GM23248 (cell line): ENCODE data around the gene STAC3. TPM values are rescaled to one million over a fixed set of nuclear protein-coding genes. Genes with fewer than 3 reads are reported as not detected.

Experiments
- DNase-seq: peaks from one replicate; pipeline ENCODE4 v3.0.0-alpha.2; 2015
- H2AFZ ChIP-seq: fragments of 200-600 bp; sonication (generic); 2 replicates; pipeline ENCODE4 v1.6.1; 2016; ENCODE audit warnings: antibody characterized with exemption
- H3F3A ChIP-seq: fragments of 200-600 bp; sonication (generic); 2 replicates; pipeline ENCODE4 v1.6.1; 2016; ENCODE audit warnings: mild to moderate bottlenecking, antibody characterized with exemption, mixed run types; ENCODE audit not compliant: insufficient read depth
- H3K27ac ChIP-seq: fragments of 200-600 bp; sonication (generic); 2 replicates; pipeline ENCODE4 v1.5.1; 2016; ENCODE audit warnings: mild to moderate bottlenecking
- H3K27me3 ChIP-seq: fragments of 200-600 bp; sonication (generic); replicated peaks from 2 replicates; pipeline ENCODE4 v1.6.1; 2016; ENCODE audit warnings: mild to moderate bottlenecking; ENCODE audit not compliant: insufficient read depth
- H3K36me3 ChIP-seq: fragments of 200-600 bp; sonication (generic); 2 replicates; pipeline ENCODE4 v1.6.1; 2016; ENCODE audit warnings: low read depth, mild to moderate bottlenecking
- H3K4me1 ChIP-seq: fragments of 200-600 bp; sonication (generic); 2 replicates; pipeline ENCODE4 v1.6.1; 2016; ENCODE audit warnings: mild to moderate bottlenecking; ENCODE audit not compliant: insufficient read depth
- H3K4me2 ChIP-seq: fragments of 200-600 bp; sonication (generic); one replicate; pipeline ENCODE4 v1.6.1; 2016; ENCODE audit warnings: mild to moderate bottlenecking; ENCODE audit not compliant: unreplicated experiment
- H3K4me3 ChIP-seq: fragments of 200-600 bp; sonication (generic); 2 replicates; pipeline ENCODE4 v1.5.1; 2016; ENCODE audit warnings: mild to moderate bottlenecking
- H3K79me2 ChIP-seq: fragments of 200-600 bp; sonication (generic); 2 replicates; pipeline ENCODE4 v1.6.1; 2016; ENCODE audit warnings: mild to moderate bottlenecking; ENCODE audit not compliant: insufficient read depth
- H3K9ac ChIP-seq: fragments of 200-600 bp; sonication (generic); 2 replicates; pipeline ENCODE4 v1.6.1; 2016; ENCODE audit warnings: mild to moderate bottlenecking
- H3K9me2 ChIP-seq: fragments of 200-600 bp; sonication (generic); 2 replicates; pipeline ENCODE4 v1.6.1; 2016; ENCODE audit warnings: mixed run types, mild to moderate bottlenecking, moderate library complexity; ENCODE audit not compliant: insufficient read depth
- H3K9me3 ChIP-seq: fragments of 200-600 bp; sonication (generic); one replicate; pipeline ENCODE4 v1.6.1; 2017; ENCODE audit warnings: low read depth
- H4K20me1 ChIP-seq: fragments of 200-600 bp; sonication (generic); 2 replicates; pipeline ENCODE4 v1.6.0; 2016; ENCODE audit not compliant: insufficient read depth
- EZH2 ChIP-seq: fragments of 200-600 bp; sonication (generic); IDR thresholded peaks from 2 replicates; pipeline ENCODE4 v1.6.1; 2018; ENCODE audit warnings: antibody characterized with exemption, mild to moderate bottlenecking; ENCODE audit not compliant: insufficient read depth, poor library complexity, severe bottlenecking
- EZH2phosphoT487 ChIP-seq: fragments of 200-600 bp; sonication (generic); IDR thresholded peaks from 2 replicates; pipeline ENCODE4 v1.6.1; 2018; ENCODE audit warnings: antibody characterized with exemption, moderate library complexity, mild to moderate bottlenecking, low read depth; ENCODE audit not compliant: insufficient read depth
- WGBS, 2 experiments: methylation state at CpG; one replicate each; pipeline ENCODE4 v1.1.6; 2015 to 2017; ENCODE audit warnings: low lambda C conversion rate in 2 of 2, low coverage in 1 of 2; ENCODE audit errors: missing lambda C conversion rate in 2 of 2; 5-methylcytosine and 5-hydroxymethylcytosine counted together
- in situ Hi-C: fragments of 300-500 bp; cut with MboI; formaldehyde crosslinking; loops from 2 replicates; pipeline ENCODE4 v1.15.0; 2020
- polyA plus RNA-seq: library from polyadenylated mRNA; unstranded; fragments of >200 nt; fragmentation: Nextera tagmentation; extraction: Ambion mirVana; gene quantifications from 2 replicates; pipeline ENCODE4 v1.2.1, GENCODE V29; 2016
- total RNA-seq: library from RNA; depleted of rRNA; stranded (reverse); fragments of >200 nt; shearing (Covaris generic); gene quantifications from 2 replicates; pipeline ENCODE4 v1.2.3, GENCODE V29; 2014

The STAC3 gene
- total and polyA plus RNA-seq, 2 experiments from 2014 or later: 0.32 to 0.35 TPM

- peaks cover 23% of the 10 kb centered on the region for H3K4me1 ChIP-seq
- H3K9me2 ChIP-seq: no peaks in the 10 kb centered on the region
- no peaks in the 10 kb centered on the region for H3K79me2 ChIP-seq
- no peaks in the 10 kb centered on the region for H3K36me3 ChIP-seq
- H3K9ac ChIP-seq: peak overlapping the region; percentile 90
- peak overlapping the region; percentile 96 for H3K4me3 ChIP-seq
- H3K9me3 ChIP-seq: no peaks in the 10 kb centered on the region
- H3K4me2 ChIP-seq: peak overlapping the region; percentile 92
- TF ChIP-seq EZH2 (no peak), EZH2phosphoT487 (no peak)
- H4K20me1 ChIP-seq: no peaks in the 10 kb centered on the region
- H3K27ac ChIP-seq: no peak overlapping the region
- in situ Hi-C loops: no loop called here
- no peak overlapping the region for H2AFZ ChIP-seq
- no peaks in the 10 kb centered on the region for H3K27me3 ChIP-seq
- H3F3A ChIP-seq: peaks cover 20% of the 10 kb centered on the region
- 9 to 16% methylated on average over 16 to 19 of the region's 19 CpGs for WGBS, 2 experiments
- peak; percentile 71 for DNase-seq
Observed at GRCh38 chr12:57240926-57241401, 10.0 kb downstream of the STAC3 start.

- H3K4me1 ChIP-seq: peaks cover 23% of the 10 kb centered on the region
- H3K9ac ChIP-seq: peak overlapping the region; percentile 90
Observed at GRCh38 chr12:57240066-57240921, 10.7 kb downstream of the STAC3 start.

DNA sequence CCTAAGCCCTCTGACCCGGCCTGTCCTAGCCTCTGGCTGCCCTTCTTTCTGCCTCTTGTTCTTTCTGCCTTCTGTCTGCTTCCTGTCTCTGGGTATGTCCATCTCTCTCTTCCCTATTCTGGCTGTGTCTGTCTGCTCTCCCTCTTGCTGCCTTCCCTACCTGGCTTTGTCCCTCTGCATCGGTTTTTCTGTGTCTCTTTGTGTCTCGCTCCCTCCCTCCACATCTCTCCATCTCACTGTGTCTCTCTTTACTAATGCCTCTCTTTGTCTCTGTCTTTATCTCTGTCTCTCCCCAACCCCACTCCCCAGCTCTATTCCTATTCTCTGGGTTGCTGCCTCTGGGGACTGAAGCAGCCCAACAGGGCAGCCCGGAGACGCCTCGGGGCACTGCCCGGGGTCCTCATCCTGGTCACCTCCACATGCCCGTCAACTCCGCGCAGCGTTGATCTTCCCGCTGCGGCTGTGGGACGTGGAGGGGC, 11.4 kb downstream of the STAC3 start:
- H3K27ac ChIP-seq: peak overlapping the region; percentile 64
- peak overlapping the region; percentile 96 for H3K4me3 ChIP-seq
- in situ Hi-C loops: no loop called here
- H3K9ac ChIP-seq: peak overlapping the region; percentile 90
- peaks cover 23% of the 10 kb centered on the region for H3K4me1 ChIP-seq
- H3K79me2 ChIP-seq: no peaks in the 10 kb centered on the region
- peaks cover 22% of the 10 kb centered on the region for H3F3A ChIP-seq
- no peaks in the 10 kb centered on the region for H3K27me3 ChIP-seq
- H3K9me2 ChIP-seq: no peaks in the 10 kb centered on the region
- H2AFZ ChIP-seq: peak overlapping the region; percentile 71
- 2 to 3% methylated on average over 13 to 14 of the region's 14 CpGs for WGBS, 2 experiments
- no peaks in the 10 kb centered on the region for H3K9me3 ChIP-seq
- TF ChIP-seq EZH2 (no peak), EZH2phosphoT487 (no peak)
- H3K4me2 ChIP-seq: peak overlapping the region; percentile 92
- H3K36me3 ChIP-seq: peaks cover 2% of the 10 kb centered on the region
- DNase-seq: peak; percentile 46
- H4K20me1 ChIP-seq: no peaks in the 10 kb centered on the region

More at GRCh38 chr12:57240066-57240921, 10.7 kb downstream of the STAC3 start:
- Histone ChIP-seq H3K36me3 (no peaks in the 10 kb centered on the region), H4K20me1 (no peaks in the 10 kb centered on the region), H3K79me2 (no peaks in the 10 kb centered on the region), H3K4me2 (peak overlapping the region; percentile 92), H3K27ac (peak overlapping the region; percentile 64), H2AFZ (peak overlapping the region; percentile 71), H3K27me3 (no peaks in the 10 kb centered on the region), H3K9me2 (no peaks in the 10 kb centered on the region), H3F3A (peaks cover 25% of the 10 kb centered on the region), H3K4me3 (peak overlapping the region; percentile 96), H3K9me3 (no peaks in the 10 kb centered on the region)
- in situ Hi-C loops: no loop called here
- no peak for TF ChIP-seq EZH2phosphoT487
- TF ChIP-seq EZH2: no peak
- peak; percentile 89 for DNase-seq
- WGBS, 2 experiments: 1% methylated on average over 55 to 72 of the region's 72 CpGs

DNA sequence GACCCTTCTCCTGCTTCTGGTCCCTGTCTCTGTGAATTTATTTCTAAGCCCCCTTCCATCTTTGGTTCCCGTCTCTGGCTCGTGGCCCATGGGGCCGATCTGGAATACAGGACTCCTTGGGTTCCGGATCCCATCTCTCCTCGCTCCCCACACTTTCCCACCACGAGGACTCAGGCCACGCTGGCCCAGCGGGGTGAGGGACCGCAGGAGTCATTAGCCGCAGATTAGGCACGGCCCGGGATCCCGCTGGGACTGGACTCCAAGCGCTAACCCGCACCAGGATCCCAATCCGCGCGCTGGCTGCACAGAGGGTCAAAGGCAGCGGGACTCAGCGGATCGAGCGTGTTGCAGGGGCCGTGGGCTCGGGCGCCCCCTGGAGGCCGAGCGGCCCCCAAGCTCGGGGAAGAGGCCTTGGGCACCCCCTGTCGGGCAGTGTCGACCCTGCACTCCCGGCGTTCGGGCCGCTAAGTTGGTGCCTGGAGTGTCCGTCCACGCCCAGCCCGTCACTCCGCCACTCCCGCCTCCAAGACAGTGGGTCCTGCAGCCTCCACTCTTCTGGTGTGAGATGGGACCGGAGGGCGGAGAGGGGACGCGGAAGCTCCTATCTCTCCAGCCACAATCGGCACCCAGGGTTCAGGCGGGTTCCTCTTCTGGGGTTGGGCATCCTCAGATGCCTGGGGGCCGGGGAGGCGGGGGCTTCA, 12.0 kb downstream of the STAC3 start:
- H3K9me2 ChIP-seq: no peaks in the 10 kb centered on the region
- peaks cover 23% of the 10 kb centered on the region for H3K4me1 ChIP-seq
- H4K20me1 ChIP-seq: no peaks in the 10 kb centered on the region
- peak overlapping the region; percentile 90 for H3K9ac ChIP-seq
- DNase-seq: peak; percentile 89
- peak overlapping the region; percentile 92 for H3K4me2 ChIP-seq
- peak overlapping the region; percentile 74 for H2AFZ ChIP-seq
- H3K27ac ChIP-seq: peak overlapping the region; percentile 64
- H3K36me3 ChIP-seq: peaks cover 8% of the 10 kb centered on the region
- H3K4me3 ChIP-seq: peak overlapping the region; percentile 96
- no peaks in the 10 kb centered on the region for H3K79me2 ChIP-seq
- no peak for TF ChIP-seq EZH2
- TF ChIP-seq EZH2phosphoT487: no peak
- in situ Hi-C loops: no loop called here
- WGBS, 2 experiments: 1% methylated on average over 42 to 47 of the region's 47 CpGs
- peaks cover 25% of the 10 kb centered on the region for H3F3A ChIP-seq
- no peaks in the 10 kb centered on the region for H3K27me3 ChIP-seq
- no peaks in the 10 kb centered on the region for H3K9me3 ChIP-seq
